ENCODE results near the gene ANKRD45.

DNA sequence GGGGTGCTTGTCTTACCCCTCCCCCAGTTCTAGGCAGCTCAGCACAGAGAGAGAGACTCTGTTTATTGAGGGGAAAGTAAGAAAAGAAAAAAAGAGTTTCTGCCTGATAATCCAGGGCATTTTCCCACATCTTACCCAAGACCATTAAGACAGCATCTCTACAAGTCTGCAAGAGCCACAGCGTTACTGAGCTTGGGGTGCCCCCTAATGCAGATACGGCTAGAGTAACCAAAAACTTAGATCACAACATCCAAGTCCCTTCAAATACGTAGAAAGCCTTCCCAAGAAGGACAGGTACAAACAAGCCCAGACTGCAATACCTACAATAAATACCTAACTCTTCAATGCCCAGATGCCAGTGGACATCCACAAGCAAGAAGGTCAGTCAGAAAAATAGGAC, 40.8 kb downstream of the ANKRD45 start:
- TF ChIP-seq, protein P1, sequence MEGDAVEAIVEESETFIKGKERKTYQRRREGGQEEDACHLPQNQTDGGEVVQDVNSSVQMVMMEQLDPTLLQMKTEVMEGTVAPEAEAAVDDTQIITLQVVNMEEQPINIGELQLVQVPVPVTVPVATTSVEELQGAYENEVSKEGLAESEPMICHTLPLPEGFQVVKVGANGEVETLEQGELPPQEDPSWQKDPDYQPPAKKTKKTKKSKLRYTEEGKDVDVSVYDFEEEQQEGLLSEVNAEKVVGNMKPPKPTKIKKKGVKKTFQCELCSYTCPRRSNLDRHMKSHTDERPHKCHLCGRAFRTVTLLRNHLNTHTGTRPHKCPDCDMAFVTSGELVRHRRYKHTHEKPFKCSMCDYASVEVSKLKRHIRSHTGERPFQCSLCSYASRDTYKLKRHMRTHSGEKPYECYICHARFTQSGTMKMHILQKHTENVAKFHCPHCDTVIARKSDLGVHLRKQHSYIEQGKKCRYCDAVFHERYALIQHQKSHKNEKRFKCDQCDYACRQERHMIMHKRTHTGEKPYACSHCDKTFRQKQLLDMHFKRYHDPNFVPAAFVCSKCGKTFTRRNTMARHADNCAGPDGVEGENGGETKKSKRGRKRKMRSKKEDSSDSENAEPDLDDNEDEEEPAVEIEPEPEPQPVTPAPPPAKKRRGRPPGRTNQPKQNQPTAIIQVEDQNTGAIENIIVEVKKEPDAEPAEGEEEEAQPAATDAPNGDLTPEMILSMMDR (conservative IDR thresholded peaks at IDR 0.05), result no peak
- no peak for TF ChIP-seq EZH2 (IDR thresholded peaks at IDR 0.05; ENCODE audit: low read depth)

Measured in PC-9 (cell line).